HG02973 (cell line): ENCODE data around the gene KCTD7.
"Not testable (repeated sequence)": the region's sequence is repeated elsewhere in the genome, so short reads cannot be mapped to it uniquely, and the experiment has no call there.

Experiments used
- ATAC-seq: cut with Tn5 transposase; IDR thresholded peaks from one replicate; pipeline ENCODE4 v1.9.1; 2021; ENCODE audit warnings: moderate library complexity; ENCODE audit not compliant: unreplicated experiment

The KCTD7 gene

GRCh38 chr7:66628361-66629221 is at the start of gene KCTD7:
KCTD7 (plus strand) TSS chr7:66628881; CDS start chr7:66629065, 184 bp downstream.
- peak; percentile 89 for ATAC-seq

GRCh38 chr7:66580380-66580779 is 48.3 kb upstream of the KCTD7 start:
- ATAC-seq: not testable (repeated sequence)

- not testable (repeated sequence) for ATAC-seq
Observed at GRCh38 chr7:66582816-66583489, 45.7 kb upstream of the KCTD7 start.

DNA sequence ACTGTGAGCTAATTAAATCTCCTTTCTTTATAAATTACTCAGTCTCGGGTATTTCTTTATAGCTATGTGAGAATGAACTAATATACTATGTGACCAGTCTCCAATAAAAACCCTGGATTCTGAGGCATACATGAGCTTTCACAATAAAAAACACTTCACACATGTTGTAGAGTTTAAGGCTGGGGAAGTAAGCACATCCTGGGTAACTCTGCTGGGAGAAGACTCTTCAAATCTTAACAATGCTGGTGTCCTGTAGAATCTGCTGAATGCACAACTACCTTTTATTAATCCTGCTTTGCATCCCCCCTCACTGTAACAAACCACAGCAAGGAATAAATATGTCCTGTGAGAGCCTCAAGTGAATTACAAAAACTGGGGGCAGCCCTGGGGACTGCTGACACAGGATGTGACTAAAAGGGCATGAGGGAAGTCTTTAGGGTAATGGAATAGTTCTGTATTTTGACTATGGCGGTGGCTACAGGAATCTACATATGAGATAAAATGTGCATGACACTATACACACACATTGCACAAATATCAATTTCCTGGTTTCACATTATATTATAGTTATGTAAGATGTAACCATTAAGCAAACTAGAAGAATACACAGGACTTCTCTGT is 45.1 kb upstream of the KCTD7 start:
- no peak for ATAC-seq

DNA sequence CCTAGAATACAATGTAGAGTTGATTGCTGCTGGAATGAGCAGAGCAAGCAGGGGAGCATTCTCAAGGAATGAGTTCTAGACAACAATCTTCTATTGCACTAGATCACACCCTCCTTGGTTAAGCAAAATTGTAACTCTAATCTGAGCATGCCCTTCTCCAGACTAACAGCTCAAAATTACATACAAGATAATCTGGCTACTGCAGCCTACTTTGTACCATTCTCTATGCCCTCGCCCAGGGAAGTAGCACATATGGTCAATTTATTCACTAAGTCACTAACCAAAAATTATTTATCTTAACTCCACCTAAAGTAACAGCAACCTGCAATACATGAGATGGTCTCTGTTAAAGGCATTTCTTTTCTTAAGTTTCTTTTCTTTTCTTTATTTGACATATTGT is 42.5 kb upstream of the KCTD7 start:
- ATAC-seq: no peak

DNA sequence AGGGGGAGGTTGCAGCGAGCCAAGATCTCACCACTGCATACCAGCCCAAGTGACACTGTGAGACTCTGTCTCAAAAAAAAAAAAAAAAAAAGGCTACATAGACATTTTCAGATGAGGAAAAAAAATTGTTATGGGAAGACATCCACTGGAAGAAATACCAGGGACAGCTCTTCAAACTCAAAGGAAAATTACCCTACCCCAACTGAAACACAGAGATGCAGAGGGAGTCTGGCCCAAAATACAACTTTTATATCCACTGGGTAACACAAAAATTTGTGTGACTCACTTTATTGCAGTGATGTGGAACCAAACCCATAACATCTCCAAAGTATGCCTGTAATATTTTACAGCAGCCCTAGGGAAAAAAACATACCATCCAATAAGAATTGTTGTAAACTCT is 40.5 kb upstream of the KCTD7 start:
- ATAC-seq: not testable (repeated sequence)

DNA sequence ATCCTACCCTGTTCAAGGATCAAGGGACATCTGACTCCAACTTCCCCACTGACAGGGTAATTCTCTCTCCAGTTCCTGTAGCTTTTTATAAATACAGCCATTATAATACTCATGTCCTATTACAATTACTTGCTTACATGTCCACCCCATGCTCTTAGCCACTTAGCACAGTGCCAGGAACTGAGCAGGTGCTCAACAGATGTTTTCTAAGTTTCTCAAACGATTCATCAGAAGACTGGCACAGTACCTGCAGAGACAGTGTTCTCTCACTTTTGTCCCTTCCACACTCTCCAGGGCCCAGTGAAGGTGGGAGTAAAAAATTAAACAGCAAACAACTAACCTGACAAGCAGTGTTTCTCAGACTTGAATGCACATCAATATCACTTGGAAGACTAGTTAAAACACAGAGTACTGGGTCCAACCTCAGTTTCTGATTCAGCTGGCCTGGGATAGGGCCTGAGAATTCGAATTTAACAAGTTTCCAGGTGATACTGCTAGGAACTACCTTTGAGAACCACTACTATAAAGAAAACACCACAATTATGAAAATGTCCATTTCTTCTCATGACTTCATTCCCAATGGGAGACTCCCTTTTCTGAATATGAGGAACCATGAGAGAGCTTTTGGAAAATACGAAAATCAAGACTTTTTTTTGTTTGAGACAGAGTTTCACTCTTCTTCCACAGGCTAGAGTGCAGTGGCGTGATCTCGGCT is 39.7 kb upstream of the KCTD7 start:
- ATAC-seq: not testable (repeated sequence)

DNA sequence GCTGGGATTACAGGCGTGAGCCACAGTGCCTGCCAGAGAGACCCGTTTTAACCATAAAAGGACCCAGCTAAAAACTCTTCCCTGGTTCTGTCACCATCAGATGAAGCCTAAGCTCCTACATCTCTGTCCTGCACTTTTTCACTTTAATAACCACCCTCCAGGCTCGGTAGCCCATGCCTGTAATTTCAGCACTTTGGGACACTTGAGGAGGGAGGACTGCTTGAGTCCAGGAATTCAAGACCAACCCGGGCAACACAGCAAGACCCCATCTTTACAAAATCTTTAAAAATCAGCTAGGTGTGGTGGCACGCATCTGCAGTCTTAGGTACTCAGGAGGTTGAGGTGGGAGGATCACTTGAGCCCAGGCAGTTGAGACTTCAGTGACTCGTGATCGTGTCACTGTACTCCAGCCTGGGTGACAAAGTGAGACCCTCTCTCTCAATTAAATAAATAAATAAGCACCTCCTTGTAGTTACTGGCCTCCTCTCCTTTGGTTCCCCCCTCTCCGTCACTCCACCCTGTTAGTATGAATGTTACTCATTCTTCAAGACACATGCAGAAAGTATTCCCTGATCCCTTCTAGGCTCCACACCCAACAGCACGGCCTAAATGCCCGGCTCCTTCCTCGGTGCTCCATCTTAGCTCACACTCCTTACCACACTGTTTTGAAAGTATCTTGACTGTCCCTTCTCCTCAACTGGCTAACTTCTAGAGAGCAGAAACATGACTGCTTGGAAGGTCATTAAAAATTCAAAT is 38.2 kb upstream of the KCTD7 start:
- ATAC-seq: not testable (repeated sequence)

DNA sequence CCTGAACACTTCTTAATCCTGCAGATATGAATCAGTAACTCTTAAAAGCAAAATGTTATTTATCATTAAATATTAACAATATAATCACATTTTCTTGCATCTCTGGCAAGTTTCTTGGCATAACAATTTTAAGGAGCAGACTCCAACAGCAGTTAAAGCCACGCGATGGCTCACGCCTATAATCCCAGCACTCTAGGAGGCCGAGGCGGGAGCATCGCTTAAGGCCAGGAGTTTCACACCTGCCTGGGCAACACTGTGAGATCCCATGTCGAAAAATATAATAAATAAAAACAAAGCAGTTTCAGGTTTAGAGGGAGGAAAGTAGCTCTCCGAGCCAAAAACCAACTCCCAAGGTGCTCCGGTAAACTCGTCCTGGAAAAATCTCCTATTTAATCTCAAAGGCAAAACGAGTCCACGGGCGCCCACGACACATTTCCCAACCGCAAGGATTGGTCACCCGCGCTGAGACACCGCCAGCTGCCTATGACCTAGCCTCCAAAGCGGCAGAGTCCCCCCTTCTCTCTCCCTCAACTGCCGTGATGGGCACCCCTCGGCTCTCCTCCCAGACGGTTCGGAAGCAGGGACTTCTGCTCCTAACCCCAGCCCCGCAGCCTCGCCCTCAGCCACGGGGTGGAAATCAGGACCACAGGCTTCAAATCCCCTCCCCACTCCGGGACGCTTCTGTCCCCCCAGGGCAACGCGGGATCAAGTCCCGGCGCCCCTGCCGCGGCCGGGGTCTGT is 37.5 kb upstream of the KCTD7 start:
- peak; percentile 9 for ATAC-seq

DNA sequence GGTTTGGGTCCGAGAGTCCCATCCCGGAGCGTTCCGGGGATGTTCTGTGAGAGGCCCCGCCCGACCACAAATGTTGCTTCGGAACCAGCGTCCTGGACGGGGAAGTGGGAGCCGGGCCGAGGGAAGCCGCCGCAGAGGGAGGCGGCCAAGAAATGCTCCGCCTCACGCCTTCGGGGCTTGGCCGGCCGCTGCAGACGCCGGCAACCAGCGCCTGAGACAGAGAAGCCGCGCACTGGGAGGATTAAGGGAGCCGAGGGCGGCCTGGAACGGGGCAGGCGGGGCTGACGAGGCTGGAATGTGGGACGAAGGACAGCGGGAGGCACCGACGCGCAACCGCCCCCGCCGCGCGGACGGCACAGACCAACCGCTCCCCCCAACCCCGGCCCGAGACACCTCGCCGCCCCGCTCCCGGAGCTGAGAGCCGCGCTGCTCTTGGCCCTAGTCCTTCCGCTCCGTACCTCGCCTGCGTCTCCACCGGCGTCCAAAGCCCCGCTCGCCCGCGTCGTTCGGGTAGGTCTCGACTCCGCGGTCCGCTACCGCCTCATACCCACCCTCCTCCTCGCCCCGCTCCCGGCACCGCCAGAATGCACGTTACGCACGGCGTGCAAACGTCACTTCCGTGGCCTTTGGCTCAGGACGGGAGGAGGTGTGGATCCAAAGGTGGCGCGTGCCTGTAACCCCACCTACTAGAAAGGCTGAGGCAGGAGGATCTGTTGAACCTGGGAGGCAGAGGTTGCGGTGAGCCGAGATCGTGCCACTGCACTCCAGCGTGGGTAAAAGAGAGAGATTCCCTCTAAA is 36.7 kb upstream of the KCTD7 start:
- peak; percentile 98 for ATAC-seq

DNA sequence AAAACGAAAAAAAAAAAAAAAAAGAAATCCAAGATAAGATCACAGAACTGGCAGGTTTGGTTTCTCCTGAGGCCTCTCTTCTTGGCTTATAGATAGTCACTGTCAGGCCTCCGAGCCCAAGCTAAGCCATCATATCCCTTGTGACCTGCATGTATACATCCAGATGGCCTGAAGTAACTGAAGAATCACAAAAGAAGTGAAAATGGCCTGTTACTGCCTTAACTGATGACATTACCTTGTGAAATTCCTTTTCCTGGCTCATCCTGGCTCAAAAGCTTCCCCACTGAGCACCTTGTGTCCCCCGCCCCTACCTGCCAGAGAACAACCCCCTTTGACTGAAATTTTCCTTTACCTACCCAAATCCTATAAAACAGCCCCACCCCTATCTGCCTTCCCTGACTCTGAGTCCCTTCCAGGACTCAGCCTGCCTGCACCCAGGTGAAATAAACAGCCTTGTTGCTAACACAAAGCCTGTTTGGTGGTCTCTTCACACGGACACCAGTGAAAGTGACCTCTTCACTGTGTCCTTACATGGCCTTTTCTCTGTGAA is 36.0 kb upstream of the KCTD7 start:
- peak; percentile 14 for ATAC-seq

GRCh38 chr7:66594082-66594481 is 34.6 kb upstream of the KCTD7 start:
- not testable (repeated sequence) for ATAC-seq

DNA sequence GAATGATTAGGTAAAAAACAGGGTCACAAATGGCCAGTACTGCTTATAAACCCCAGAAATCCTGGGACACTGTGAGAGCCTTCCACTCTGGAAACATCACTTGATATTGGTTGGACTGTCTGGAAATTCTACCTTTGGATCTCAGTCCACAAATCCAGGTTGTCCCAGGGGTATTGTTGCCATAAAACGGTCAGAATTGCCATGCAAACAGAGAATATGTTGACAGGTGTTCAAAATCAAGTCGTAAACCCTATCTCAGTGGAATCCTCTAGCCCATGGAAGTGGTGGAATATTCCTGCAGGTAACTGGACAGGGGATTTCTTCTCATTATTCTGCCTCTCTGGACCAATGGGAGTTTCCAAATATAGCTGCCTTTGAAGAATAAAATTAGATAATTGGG is 31.2 kb upstream of the KCTD7 start:
- ATAC-seq: no peak

DNA sequence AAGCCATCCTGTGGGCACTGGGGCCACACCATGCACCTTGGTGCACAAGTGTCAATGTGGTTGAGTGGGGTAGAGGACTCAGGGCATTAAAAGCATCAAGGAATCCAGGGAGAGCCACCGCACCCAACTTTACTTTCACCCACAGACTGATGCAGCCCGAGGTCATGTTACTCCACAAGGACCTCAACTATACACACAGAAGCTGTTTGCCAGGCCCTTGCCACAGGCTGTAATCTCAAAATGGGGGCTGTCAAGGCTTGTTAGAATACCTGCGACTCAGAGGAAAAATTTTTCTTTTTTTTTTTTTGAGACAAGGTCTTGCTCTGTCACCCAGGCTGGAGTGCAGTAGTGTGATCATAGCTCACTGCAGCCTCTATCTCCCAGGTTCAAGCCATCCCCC is 26.5 kb upstream of the KCTD7 start:
- no peak for ATAC-seq

GRCh38 chr7:66604198-66604597 is 24.5 kb upstream of the KCTD7 start:
- no peak for ATAC-seq

DNA sequence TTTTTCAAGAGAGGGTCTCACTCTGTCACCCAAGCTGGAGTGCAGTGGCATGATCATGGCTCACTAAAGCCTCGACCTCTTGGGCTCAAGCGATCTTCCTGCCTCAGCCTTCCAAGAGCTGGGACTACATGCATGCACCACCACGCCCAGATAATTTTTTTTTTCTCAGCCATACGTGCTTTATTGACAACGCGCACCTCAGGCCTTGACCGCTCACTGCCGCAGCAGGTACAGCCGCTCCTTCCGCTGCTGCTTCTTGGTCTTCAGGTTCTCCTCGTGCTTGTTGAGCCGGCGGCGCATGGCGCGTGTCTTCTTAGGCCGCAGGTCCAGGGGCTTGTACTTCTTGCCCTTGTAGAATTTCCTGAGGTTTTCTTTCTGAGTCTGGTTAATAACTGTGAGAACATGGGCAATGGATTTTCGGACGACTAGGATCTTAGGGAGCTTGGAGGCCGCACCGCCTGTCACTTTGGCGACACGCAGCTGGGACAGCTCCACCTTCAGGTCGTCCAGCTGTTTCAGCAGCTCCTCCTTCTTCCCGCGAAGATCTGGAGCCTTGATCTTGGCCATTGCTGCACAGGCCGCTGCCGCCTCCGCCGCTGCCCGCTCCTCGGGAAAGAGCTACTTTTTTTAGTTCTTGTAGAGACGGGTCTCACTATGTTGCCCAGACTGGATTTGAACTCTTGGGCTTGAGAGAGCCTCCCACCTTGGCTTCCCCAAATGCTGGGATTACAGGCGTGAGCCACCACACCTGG is 22.0 kb upstream of the KCTD7 start:
- not testable (repeated sequence) for ATAC-seq

DNA sequence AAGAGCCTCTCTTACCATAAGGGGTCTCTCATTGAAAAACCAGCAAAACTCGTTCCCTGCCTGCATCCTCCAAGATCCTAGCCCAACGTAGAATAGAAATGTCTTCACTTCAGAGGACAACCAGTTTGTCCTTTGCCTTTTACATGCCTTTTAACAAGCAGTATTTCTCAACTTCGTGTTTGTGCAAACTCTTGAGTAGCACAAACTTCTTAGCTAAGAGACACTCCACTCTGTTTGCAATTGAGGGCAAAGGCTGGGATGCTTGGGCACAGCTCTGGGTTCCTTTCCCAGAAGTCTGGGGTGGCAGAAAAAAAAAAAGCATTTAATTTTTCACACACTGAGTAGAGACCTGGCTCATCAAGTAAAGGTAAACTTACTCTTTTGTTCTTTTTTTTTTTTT is 19.5 kb upstream of the KCTD7 start:
- no peak for ATAC-seq

DNA sequence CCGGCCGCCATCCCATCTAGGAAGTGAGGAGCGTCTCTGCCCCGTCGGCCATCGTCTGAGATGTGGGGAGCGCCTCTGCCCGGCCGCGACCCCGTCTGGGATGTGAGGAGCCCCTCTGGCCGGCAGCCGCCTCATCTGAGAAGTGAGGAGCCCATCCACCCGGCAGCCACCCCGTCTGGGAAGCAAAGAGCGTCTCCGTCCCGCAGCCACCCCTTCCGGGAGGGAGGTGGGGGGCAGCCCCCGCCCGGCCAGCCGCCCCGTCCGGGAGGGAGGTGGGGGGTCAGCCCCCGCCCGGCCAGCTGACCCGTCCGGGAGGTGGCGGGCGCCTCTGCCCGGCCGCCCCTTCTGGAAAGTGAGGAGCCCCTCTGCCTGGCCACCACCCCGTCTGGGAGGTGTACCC is 14.1 kb upstream of the KCTD7 start:
- ATAC-seq: not testable (repeated sequence)
